Measurements from ENCODE around the gene PSTPIP2.
"Not testable (repeated sequence)": the region's sequence is repeated elsewhere in the genome, so short reads cannot be mapped to it uniquely, and the experiment has no call there.

PSTPIP2 gene

GRCh38 chr18:45976974-45977373 lies 95.1 kb downstream of the PSTPIP2 start:
- DNase-seq: no peak

- DNase-seq: no peak
These were observed 95.5 kb downstream of the PSTPIP2 start for GRCh38 chr18:45976566-45976965.

GRCh38 chr18:45974088-45974536 lies 97.9 kb downstream of the PSTPIP2 start:
- DNase-seq: peak; percentile 87

DNA sequence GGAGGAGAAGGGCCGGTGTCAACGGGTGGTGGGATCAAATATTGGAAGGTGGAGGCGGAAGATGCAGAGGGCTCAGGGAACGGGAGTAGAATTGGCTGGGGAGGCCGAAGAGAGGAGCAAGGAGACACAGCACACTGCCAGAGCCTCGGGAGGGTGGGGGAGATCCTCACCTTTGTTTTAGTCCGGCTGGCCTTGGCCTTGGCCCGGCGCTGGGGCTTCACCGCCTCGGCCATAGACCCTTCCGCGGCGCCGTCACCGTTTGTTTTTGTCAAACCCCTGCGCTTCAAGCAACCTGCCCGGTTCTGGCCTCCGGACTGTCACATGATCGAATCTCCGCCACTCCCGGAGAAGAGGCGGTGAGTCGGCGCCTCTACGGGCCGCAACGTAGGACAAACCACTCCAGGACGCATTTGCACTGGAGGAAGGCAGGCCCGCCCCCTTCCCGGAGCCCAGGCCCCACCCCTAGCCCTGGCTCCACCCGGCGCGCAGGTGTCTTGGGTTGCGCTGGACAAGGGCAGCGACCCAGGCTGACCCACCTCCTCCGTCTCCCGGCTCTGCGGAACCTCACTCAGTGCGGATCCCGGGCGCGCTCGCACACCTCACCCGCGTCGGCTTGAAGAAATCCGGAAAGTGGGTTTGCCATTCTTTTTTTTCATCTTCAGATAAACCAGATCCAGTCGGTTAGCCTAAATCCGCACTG lies 104.9 kb downstream of the PSTPIP2 start, which contains the start of gene EPG5:
EPG5 (minus strand) TSS at position 323 of the 700 bp plus-strand sequence; CDS start at position 233, 90 bp downstream.
- DNase-seq: peak; percentile 92

DNA sequence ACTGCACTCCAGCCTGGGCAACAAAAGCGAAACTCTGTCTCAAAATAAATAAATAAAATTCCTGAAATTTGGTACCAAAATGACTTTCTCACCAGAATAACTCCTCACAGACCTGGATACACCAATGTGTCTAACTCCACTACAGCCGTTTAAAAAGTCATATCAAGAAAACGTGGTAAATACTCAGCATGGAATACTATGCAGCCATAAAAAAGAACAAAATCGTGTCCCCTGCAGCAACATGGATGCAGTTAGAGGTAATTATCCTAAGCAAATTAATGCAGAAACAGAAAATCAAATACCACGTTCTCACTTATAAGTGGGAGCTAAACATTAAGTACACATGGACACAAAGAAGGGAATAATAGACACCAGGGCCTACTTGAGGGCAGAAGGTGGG lies 107.1 kb downstream of the PSTPIP2 start:
- not testable (repeated sequence) for DNase-seq

GRCh38 chr18:45962866-45963265 lies 109.2 kb downstream of the PSTPIP2 start:
- peak; percentile 70 for DNase-seq

DNA sequence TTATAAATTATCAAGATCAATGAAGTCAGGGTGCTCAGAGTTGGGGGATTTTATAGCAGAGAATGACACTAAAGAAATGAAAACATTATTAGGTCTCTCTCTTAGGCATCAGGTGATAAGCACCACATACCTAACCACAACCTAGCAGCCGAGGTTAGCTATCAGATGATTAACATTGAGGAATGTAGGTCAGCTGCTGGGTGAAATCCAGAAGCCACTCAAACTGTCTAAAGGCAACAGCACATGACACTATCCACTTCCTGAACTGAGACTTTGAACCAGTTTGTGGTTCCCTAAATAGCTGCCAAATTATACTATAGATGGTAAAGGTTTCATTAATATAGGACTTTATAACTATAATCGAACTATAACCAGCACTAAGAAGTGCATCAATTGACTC lies 109.6 kb downstream of the PSTPIP2 start:
- DNase-seq: peak; percentile 73

DNA sequence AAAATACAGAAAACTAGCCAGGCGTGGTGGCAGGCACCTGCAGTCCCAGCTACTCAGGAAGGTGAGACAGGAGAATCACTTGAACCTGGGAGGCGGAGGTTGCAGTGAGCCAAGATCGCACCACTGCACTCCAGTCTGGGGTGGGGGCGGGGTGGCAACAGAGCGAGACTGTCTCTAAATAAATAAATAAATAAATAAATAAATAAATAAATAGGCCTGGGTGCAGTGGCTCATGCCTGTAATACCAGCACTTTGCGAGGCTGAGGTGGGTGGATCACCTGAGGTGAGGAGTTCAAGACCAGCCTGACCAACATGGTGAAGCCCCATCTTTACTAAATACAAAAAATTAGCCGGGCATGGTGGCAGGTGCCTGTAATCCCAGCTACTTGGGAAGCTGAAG lies 112.6 kb downstream of the PSTPIP2 start:
- DNase-seq: not testable (repeated sequence)

DNA sequence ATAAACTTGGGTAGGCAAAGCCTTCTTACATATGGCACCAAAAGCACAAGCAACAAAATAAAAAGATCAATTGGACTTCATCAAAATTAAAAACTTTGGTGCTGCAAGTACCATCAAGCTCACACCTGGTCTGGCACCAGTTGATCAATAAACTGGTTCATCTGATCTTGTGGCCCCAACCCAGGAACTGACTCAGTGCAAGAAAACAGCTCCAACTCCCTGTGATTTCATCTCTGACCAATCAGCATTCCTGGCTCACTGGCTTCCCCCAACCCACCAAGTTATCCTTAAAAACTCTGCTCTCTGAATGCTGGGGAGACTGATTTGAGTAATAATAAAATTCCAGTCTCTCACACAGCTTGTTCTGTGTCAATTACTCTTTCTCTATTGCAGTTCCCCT lies 113.3 kb downstream of the PSTPIP2 start:
- DNase-seq: peak; percentile 48

GRCh38 chr18:45958027-45958426 lies 114.0 kb downstream of the PSTPIP2 start:
- no peak for DNase-seq

DNA sequence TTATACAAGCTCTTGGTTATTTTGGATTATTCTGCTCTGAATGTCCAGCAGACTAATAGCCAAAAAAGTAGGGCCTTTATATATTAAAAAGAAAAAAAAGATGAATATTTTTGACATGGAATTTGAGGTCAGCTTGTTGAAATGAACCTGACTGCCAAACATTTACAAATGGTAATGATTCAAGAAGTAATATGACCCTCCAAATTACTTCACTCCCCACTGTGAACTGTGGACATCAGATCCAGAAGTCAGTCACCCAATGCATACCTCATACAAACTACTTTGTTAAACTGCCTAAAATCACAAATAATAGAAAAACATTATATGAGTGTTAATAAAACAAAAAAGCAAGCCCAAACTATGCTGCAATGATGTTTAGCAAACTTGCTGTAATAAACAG lies 115.0 kb downstream of the PSTPIP2 start:
- peak; percentile 83 for DNase-seq

GRCh38 chr18:45954070-45954934 lies 117.8 kb downstream of the PSTPIP2 start:
- peak; percentile 95 for DNase-seq

GRCh38 chr18:45951016-45951714 lies 120.9 kb downstream of the PSTPIP2 start:
- DNase-seq: peak; percentile 92

DNA sequence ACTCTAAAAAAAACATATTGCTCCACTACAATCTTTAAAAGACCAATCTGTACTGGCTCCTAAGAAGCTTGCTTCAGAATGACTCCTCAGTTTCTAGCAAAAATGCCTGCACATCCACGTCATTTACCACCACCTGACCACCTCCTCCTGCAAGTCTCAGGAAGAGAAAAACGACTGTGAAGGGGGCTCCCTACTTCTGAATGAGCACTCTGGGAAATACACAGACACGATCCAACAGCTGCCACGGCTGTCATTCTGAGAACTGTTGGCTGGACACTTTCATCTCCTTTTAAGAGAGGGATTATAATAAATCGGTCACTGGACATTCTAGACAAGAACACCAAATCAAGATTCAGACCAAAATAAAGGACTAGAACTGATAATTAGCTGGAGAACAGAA lies 126.4 kb downstream of the PSTPIP2 start:
- no peak for DNase-seq

DNA sequence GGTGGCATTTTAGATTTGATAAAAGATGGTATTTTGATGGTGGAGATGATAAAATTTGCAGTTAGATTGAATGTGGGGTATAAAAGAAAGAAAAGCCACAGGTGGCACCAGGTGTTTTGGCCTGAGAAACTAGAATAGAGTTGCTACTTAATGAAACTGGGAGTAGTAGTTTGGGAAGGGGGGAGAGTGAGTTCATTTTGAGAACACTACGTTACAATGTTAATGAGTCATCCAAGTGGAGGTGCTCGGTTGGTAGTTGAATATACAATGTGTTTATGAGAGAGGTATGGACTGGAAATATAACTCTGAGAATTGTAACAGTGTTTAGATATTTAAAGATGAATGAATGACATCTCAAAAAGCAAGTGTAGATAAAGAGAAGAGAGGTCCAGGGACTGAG lies 131.3 kb downstream of the PSTPIP2 start:
- no peak for DNase-seq

- DNase-seq: no peak
These were observed 132.8 kb downstream of the PSTPIP2 start for GRCh38 chr18:45939236-45939635.

GRCh38 chr18:45938488-45938935 lies 133.5 kb downstream of the PSTPIP2 start:
- DNase-seq: no peak

DNA sequence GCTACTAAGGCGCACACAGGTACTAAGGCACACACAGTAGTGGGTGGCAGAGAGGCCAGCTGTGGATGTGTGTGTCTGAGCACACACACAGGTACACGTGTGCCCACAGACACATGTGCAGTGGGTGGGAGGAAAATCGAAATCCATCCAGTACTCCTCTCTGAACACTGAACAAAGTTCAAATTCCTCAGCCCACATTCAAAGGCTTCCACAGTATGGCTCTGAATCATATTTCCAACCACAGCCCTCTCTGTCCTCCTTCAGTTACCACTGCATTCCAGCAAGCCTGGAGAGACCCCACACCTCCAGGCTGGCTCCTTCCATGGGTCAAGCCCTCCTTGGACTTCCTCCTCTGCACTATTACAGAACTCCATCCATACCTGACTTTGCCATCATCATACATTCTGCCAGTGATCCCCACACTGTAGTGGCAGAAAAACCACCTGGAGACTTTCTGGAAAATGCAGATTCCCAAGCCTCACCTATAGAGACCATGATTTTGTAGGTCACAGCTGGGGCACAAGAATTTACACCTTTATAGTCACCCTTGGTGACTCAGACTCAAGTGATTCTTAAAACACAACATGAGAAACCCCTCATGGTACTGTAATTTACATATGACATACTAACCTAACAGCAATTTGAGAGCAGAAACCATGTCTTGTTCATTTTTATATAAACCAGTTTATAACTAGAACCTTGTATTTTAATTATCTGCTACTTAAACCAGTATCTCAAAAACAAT lies 136.3 kb downstream of the PSTPIP2 start:
- DNase-seq: peak; percentile 68

All from fibroblast of upper back skin (primary cell).